Measurements from ENCODE around the gene LMF2. TPM values are rescaled to one million over a fixed set of nuclear protein-coding genes. Genes with fewer than 3 reads are reported as not detected.

Gene LMF2
- total RNA-seq, 2 experiments from 2014 or later = 49.2 to 50.7 TPM

DNA sequence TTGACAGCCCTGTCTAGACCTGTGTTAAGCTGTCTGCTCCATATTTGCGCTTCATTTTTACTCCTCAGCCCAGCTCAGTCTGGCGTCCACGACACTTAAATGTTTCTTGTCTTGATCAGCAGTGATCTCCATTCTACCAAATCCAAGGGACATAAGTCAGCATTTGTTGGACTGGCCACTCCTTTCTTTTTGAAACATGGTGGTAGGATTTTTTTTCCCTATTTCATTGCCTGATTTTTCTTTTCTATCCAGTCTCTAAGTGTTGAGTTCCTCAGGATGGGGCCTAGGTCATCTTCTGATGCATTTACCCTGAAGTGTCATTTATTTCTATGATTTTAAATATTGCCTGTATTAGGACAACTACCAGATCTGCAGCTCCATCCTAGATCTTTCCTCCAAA lies 1.4 kb upstream of the LMF2 start:
- Histone ChIP-seq H3K36me3 (ENCODE audit: insufficient read depth, low read length) (peaks cover 40% of the 10 kb centered on the region), H3K4me1 (ENCODE audit: insufficient read depth, low read length, poor library complexity, severe bottlenecking) (peaks cover 27% of the 10 kb centered on the region), H3K4me2 (ENCODE audit: low read length) (peak overlapping the region; percentile 97), H3K79me2 (ENCODE audit: insufficient read depth, low read depth, low read length) (peaks cover 59% of the 10 kb centered on the region), H3K27ac (ENCODE audit: low read depth, low read length, poor library complexity, severe bottlenecking) (peak overlapping the region; percentile 59), H3K9me3 (ENCODE audit: low read length) (no peaks in the 10 kb centered on the region), H3K4me3 (ENCODE audit: low read depth, low read length, poor library complexity, severe bottlenecking) (peak overlapping the region; percentile 94), H3K9me2 (ENCODE audit: insufficient read depth, low read length) (no peaks in the 10 kb centered on the region), H2AFZ (ENCODE audit: low read length) (no peak overlapping the region), H4K20me1 (ENCODE audit: insufficient read depth, low read length) (peaks cover 4% of the 10 kb centered on the region; the same call in 1 of the 2 replicates)
- intact Hi-C loops (cut with micrococcal nuclease; ENCODE audit: unreplicated experiment) = loop anchor here (1.0 to 10.0 kb wide), 4 partner anchors 16 to 264 kb away; partner anchors contain the start of genes CHKB, MAPK11, SCO2 and TUBGCP6
- no peak for DNase-seq (ENCODE audit: low spot score)
- POLR2A ChIA-PET = interaction anchor here (0.5 to 3.7 kb wide), 6 partner anchors 16 to 82 kb away, joined by 3 to 33 read pairs (median 4); partner anchors contain the start of gene SCO2
- TF ChIP-seq EZH2phosphoT487 (IDR thresholded peaks at IDR 0.05; ENCODE audit: borderline replicate concordance, low read depth, low read length) = no peak
- CTCF ChIA-PET (ENCODE audit: unreplicated experiment) = interaction anchor here (0.9 to 2.3 kb wide), 2 partner anchors 17 to 20 kb away, joined by 5 to 9 read pairs; partner anchors contain the start of gene SCO2
- TSS peak; percentile 82 for BruUV-seq (replicated peaks)

GRCh38 chr22:50507991-50508884 lies 736 bp upstream of the LMF2 start, which contains the start of gene NCAPH2:
Gene NCAPH2, plus strand, starts transcription at chr22:50508224. Its CDS starts 114 bp downstream, at chr22:50508338.
- POLR2A ChIA-PET = interaction anchor here (0.6 to 3.7 kb wide), 10 partner anchors 14 to 322 kb away, joined by 3 to 33 read pairs (median 4); partner anchors contain the start of gene SCO2
- TF ChIP-seq EZH2phosphoT487 (IDR thresholded peaks at IDR 0.05; ENCODE audit: borderline replicate concordance, low read depth, low read length) = no peak
- TF ChIP-seq, protein P1, sequence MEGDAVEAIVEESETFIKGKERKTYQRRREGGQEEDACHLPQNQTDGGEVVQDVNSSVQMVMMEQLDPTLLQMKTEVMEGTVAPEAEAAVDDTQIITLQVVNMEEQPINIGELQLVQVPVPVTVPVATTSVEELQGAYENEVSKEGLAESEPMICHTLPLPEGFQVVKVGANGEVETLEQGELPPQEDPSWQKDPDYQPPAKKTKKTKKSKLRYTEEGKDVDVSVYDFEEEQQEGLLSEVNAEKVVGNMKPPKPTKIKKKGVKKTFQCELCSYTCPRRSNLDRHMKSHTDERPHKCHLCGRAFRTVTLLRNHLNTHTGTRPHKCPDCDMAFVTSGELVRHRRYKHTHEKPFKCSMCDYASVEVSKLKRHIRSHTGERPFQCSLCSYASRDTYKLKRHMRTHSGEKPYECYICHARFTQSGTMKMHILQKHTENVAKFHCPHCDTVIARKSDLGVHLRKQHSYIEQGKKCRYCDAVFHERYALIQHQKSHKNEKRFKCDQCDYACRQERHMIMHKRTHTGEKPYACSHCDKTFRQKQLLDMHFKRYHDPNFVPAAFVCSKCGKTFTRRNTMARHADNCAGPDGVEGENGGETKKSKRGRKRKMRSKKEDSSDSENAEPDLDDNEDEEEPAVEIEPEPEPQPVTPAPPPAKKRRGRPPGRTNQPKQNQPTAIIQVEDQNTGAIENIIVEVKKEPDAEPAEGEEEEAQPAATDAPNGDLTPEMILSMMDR (conservative IDR thresholded peaks at IDR 0.05; ENCODE audit: low read length) = no peak
- H3K79me2 ChIP-seq (ENCODE audit: insufficient read depth, low read depth, low read length) = peaks cover 53% of the 10 kb centered on the region

More at GRCh38 chr22:50507991-50508884, 736 bp upstream of the LMF2 start, which contains the start of gene NCAPH2:
- no peaks in the 10 kb centered on the region for H3K9me2 ChIP-seq (ENCODE audit: insufficient read depth, low read length)
- no peaks in the 10 kb centered on the region for H3K9me3 ChIP-seq (ENCODE audit: low read length)
- DNase-seq (ENCODE audit: low spot score) = peak; percentile 99
- intact Hi-C loops (cut with micrococcal nuclease; ENCODE audit: unreplicated experiment) = loop anchor here (1.0 to 10.0 kb wide), 5 partner anchors 17 to 263 kb away; partner anchors contain the start of genes CHKB, MAPK11, SBF1 and SCO2
- H2AFZ ChIP-seq (ENCODE audit: low read length) = peak within 1 kb of the TSS; percentile 84
- H4K20me1 ChIP-seq (ENCODE audit: insufficient read depth, low read length) = peaks cover 4% of the 10 kb centered on the region; the same call in 1 of the 2 replicates
- peaks cover 38% of the 10 kb centered on the region for H3K36me3 ChIP-seq (ENCODE audit: insufficient read depth, low read length)
- CTCF ChIA-PET (ENCODE audit: unreplicated experiment) = interaction anchor here (0.6 to 2.3 kb wide), 6 partner anchors 17 to 248 kb away, joined by 3 to 9 read pairs (median 4); partner anchors contain the start of gene SCO2
- H3K4me1 ChIP-seq (ENCODE audit: insufficient read depth, low read length, poor library complexity, severe bottlenecking) = peaks cover 27% of the 10 kb centered on the region
- no TSS peak for BruUV-seq (replicated peaks)
- peak within 1 kb of the TSS; percentile 97 for H3K4me2 ChIP-seq (ENCODE audit: low read length)
- H3K27ac ChIP-seq (ENCODE audit: low read depth, low read length, poor library complexity, severe bottlenecking) = peak within 1 kb of the TSS; percentile 59
- peak within 1 kb of the TSS; percentile 100 for H3K4me3 ChIP-seq (ENCODE audit: low read depth, low read length, poor library complexity, severe bottlenecking)

Data from OCI-LY7 (cell line).